Measurements from ENCODE around the gene IDNK. TPM values are rescaled to one million over a fixed set of nuclear protein-coding genes. Genes with fewer than 3 reads are reported as not detected.

IDNK gene
- total and polyA plus RNA-seq, 2 of the 8 experiments (the other 6 are each of a cell fraction or from before 2014, with no cell fraction given), result 0.29 to 0.48 TPM

DNA sequence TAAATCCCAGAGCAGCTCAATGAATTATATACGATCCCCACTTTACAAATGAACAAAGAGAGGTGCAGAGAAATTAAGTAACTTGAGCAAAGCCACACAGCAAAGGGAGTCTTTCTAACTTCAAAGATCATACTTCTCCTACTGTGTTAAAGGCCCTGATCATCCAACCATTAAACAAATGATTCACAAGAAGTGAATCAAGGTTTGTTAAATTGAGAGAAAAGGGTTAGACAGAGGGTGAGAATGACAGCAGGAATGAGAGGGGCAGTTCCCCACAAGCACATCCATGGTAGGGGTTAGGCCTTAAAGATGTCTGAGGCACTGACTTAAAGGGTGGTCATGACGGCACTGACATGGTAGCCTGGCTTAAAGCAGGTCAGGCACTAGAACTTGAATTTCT, 10.7 kb downstream of the IDNK start (continued):
- no peak for TF ChIP-seq CHD7 (IDR thresholded peaks at IDR 0.05; ENCODE audit: insufficient replicate concordance, low read length)
- no peak for TF ChIP-seq TAF7 (optimal IDR thresholded peaks at IDR 0.05; ENCODE audit: borderline replicate concordance, low read depth, low read length)
- no peak for TF ChIP-seq FOSL1 (IDR thresholded peaks at IDR 0.05; ENCODE audit: insufficient read depth, low read depth, low read length)

Data from H1 (cell line).